ENCODE data around the gene HACE1. TPM values are rescaled to one million over a fixed set of nuclear protein-coding genes. Genes with fewer than 3 reads are reported as not detected.
A peak's percentile ranks its signal among the peaks of the same experiment; 100 is the strongest.

Gene HACE1
- polyA plus RNA-seq, 3 donors: 2.7 to 3.9 (median 3.4) TPM

- Histone ChIP-seq H3K79me2 (ENCODE audit: insufficient read depth, low read length) (no peaks in the 10 kb centered on the region), H4K20me1 (ENCODE audit: insufficient read depth, low read length) (no peaks in the 10 kb centered on the region), H3K9ac (ENCODE audit: insufficient read depth, low read length, poor library complexity, severe bottlenecking) (no peak overlapping the region), H3K27ac (ENCODE audit: low read depth in 1 of 2, low read length in 2 of 2) (no peak overlapping the region), H3K9me3 (replicated peaks in 1 of 2; ENCODE audit: control insufficient read depth in 1 of 2, insufficient read depth in 1 of 2, low read length in 2 of 2) (no peaks in the 10 kb centered on the region), H2AFZ (ENCODE audit: insufficient read depth, low read depth, low read length, poor library complexity, severe bottlenecking) (no peak overlapping the region), H3K27me3 (ENCODE audit: control insufficient read depth in 2 of 2, insufficient read depth in 2 of 2, low read length in 2 of 2) (no peaks in the 10 kb centered on the region), H3K4me3 (replicated peaks in 1 of 3; ENCODE audit: low read depth in 2 of 3, low read length in 3 of 3) (no peak overlapping the region), H3K36me3 (replicated peaks in 1 of 2; ENCODE audit: control insufficient read depth in 1 of 2, insufficient read depth in 2 of 2, low read length in 2 of 2) (no peaks in the 10 kb centered on the region), H3K4me1 (ENCODE audit: control insufficient read depth in 1 of 2, insufficient read depth in 2 of 2, low read length in 2 of 2) (peaks cover 0 to 3% of the 10 kb centered on the region in 2 donors), H3K4me2 (replicated peaks; ENCODE audit: extremely low read depth, low read length, poor library complexity, severe bottlenecking) (no peak overlapping the region)
- WGBS (ENCODE audit: insufficient coverage): 80% methylated on average over 3 of the region's 4 CpGs
- Mint-ChIP-seq H3K9me3 (peaks cover 0 to 4% (median 3%) of the 10 kb centered on the region in 7 donors), H3K4me3 (no peak overlapping the region), H3K27ac (no peak overlapping the region), H3K36me3 (no peaks in the 10 kb centered on the region), H3K27me3 (ENCODE audit: low read depth in 3 of 3) (no peaks in the 10 kb centered on the region), H3K4me1 (peaks cover 18% of the 10 kb centered on the region)
- intact Hi-C loops (cut with micrococcal nuclease): no loop called here
- TF ChIP-seq, protein P1, sequence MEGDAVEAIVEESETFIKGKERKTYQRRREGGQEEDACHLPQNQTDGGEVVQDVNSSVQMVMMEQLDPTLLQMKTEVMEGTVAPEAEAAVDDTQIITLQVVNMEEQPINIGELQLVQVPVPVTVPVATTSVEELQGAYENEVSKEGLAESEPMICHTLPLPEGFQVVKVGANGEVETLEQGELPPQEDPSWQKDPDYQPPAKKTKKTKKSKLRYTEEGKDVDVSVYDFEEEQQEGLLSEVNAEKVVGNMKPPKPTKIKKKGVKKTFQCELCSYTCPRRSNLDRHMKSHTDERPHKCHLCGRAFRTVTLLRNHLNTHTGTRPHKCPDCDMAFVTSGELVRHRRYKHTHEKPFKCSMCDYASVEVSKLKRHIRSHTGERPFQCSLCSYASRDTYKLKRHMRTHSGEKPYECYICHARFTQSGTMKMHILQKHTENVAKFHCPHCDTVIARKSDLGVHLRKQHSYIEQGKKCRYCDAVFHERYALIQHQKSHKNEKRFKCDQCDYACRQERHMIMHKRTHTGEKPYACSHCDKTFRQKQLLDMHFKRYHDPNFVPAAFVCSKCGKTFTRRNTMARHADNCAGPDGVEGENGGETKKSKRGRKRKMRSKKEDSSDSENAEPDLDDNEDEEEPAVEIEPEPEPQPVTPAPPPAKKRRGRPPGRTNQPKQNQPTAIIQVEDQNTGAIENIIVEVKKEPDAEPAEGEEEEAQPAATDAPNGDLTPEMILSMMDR (IDR thresholded peaks at IDR 0.05): no peak
- DNase-seq: peak in 2 of 3 donors; percentile 3 to 40
These were observed 148.3 kb downstream of the HACE1 start for GRCh38 chr6:104711371-104711770.

- Histone ChIP-seq H2AFZ (ENCODE audit: insufficient read depth, low read depth, low read length, poor library complexity, severe bottlenecking) (no peak overlapping the region), H3K79me2 (ENCODE audit: insufficient read depth, low read length) (no peaks in the 10 kb centered on the region), H3K27ac (ENCODE audit: low read depth in 1 of 2, low read length in 2 of 2) (no peak overlapping the region), H3K4me2 (replicated peaks; ENCODE audit: extremely low read depth, low read length, poor library complexity, severe bottlenecking) (no peak overlapping the region), H3K4me1 (ENCODE audit: control insufficient read depth in 1 of 2, insufficient read depth in 2 of 2, low read length in 2 of 2) (peaks cover 5 to 7% of the 10 kb centered on the region in 2 donors), H3K4me3 (replicated peaks in 1 of 3; ENCODE audit: low read depth in 2 of 3, low read length in 3 of 3) (no peak overlapping the region), H3K9me3 (replicated peaks in 1 of 2; ENCODE audit: control insufficient read depth in 1 of 2, insufficient read depth in 1 of 2, low read length in 2 of 2) (no peaks in the 10 kb centered on the region), H3K27me3 (ENCODE audit: control insufficient read depth in 2 of 2, insufficient read depth in 2 of 2, low read length in 2 of 2) (no peaks in the 10 kb centered on the region), H4K20me1 (ENCODE audit: insufficient read depth, low read length) (no peaks in the 10 kb centered on the region), H3K36me3 (replicated peaks in 1 of 2; ENCODE audit: control insufficient read depth in 1 of 2, insufficient read depth in 2 of 2, low read length in 2 of 2) (no peaks in the 10 kb centered on the region), H3K9ac (ENCODE audit: insufficient read depth, low read length, poor library complexity, severe bottlenecking) (no peak overlapping the region)
- 100% methylated on average over 1 of the region's 4 CpGs for WGBS (ENCODE audit: insufficient coverage)
- Mint-ChIP-seq H3K9me3 (peaks cover 0 to 4% (median 3%) of the 10 kb centered on the region in 7 donors), H3K36me3 (no peaks in the 10 kb centered on the region), H3K4me3 (no peak overlapping the region), H3K27me3 (ENCODE audit: low read depth in 3 of 3) (no peaks in the 10 kb centered on the region), H3K4me1 (peaks cover 25% of the 10 kb centered on the region), H3K27ac (no peak overlapping the region)
- no peak for DNase-seq
- TF ChIP-seq, protein P1 (IDR thresholded peaks at IDR 0.05): no peak
- intact Hi-C loops (cut with micrococcal nuclease): no loop called here
These were observed 149.0 kb downstream of the HACE1 start for GRCh38 chr6:104710543-104711335.

All from CD14-positive monocyte (primary cell).